ENCODE results near the gene ANO10. TPM values are rescaled to one million over a fixed set of nuclear protein-coding genes. Genes with fewer than 3 reads are reported as not detected.

The ANO10 gene
- total and polyA plus RNA-seq, 2 of the 8 experiments (the other 6 are each of a cell fraction or from before 2014, with no cell fraction given), result 38.0 to 53.2 TPM

GRCh38 chr3:43629741-43630140 is 7.9 kb upstream of the ANO10 start (continued):
- TF ChIP-seq, protein P1, sequence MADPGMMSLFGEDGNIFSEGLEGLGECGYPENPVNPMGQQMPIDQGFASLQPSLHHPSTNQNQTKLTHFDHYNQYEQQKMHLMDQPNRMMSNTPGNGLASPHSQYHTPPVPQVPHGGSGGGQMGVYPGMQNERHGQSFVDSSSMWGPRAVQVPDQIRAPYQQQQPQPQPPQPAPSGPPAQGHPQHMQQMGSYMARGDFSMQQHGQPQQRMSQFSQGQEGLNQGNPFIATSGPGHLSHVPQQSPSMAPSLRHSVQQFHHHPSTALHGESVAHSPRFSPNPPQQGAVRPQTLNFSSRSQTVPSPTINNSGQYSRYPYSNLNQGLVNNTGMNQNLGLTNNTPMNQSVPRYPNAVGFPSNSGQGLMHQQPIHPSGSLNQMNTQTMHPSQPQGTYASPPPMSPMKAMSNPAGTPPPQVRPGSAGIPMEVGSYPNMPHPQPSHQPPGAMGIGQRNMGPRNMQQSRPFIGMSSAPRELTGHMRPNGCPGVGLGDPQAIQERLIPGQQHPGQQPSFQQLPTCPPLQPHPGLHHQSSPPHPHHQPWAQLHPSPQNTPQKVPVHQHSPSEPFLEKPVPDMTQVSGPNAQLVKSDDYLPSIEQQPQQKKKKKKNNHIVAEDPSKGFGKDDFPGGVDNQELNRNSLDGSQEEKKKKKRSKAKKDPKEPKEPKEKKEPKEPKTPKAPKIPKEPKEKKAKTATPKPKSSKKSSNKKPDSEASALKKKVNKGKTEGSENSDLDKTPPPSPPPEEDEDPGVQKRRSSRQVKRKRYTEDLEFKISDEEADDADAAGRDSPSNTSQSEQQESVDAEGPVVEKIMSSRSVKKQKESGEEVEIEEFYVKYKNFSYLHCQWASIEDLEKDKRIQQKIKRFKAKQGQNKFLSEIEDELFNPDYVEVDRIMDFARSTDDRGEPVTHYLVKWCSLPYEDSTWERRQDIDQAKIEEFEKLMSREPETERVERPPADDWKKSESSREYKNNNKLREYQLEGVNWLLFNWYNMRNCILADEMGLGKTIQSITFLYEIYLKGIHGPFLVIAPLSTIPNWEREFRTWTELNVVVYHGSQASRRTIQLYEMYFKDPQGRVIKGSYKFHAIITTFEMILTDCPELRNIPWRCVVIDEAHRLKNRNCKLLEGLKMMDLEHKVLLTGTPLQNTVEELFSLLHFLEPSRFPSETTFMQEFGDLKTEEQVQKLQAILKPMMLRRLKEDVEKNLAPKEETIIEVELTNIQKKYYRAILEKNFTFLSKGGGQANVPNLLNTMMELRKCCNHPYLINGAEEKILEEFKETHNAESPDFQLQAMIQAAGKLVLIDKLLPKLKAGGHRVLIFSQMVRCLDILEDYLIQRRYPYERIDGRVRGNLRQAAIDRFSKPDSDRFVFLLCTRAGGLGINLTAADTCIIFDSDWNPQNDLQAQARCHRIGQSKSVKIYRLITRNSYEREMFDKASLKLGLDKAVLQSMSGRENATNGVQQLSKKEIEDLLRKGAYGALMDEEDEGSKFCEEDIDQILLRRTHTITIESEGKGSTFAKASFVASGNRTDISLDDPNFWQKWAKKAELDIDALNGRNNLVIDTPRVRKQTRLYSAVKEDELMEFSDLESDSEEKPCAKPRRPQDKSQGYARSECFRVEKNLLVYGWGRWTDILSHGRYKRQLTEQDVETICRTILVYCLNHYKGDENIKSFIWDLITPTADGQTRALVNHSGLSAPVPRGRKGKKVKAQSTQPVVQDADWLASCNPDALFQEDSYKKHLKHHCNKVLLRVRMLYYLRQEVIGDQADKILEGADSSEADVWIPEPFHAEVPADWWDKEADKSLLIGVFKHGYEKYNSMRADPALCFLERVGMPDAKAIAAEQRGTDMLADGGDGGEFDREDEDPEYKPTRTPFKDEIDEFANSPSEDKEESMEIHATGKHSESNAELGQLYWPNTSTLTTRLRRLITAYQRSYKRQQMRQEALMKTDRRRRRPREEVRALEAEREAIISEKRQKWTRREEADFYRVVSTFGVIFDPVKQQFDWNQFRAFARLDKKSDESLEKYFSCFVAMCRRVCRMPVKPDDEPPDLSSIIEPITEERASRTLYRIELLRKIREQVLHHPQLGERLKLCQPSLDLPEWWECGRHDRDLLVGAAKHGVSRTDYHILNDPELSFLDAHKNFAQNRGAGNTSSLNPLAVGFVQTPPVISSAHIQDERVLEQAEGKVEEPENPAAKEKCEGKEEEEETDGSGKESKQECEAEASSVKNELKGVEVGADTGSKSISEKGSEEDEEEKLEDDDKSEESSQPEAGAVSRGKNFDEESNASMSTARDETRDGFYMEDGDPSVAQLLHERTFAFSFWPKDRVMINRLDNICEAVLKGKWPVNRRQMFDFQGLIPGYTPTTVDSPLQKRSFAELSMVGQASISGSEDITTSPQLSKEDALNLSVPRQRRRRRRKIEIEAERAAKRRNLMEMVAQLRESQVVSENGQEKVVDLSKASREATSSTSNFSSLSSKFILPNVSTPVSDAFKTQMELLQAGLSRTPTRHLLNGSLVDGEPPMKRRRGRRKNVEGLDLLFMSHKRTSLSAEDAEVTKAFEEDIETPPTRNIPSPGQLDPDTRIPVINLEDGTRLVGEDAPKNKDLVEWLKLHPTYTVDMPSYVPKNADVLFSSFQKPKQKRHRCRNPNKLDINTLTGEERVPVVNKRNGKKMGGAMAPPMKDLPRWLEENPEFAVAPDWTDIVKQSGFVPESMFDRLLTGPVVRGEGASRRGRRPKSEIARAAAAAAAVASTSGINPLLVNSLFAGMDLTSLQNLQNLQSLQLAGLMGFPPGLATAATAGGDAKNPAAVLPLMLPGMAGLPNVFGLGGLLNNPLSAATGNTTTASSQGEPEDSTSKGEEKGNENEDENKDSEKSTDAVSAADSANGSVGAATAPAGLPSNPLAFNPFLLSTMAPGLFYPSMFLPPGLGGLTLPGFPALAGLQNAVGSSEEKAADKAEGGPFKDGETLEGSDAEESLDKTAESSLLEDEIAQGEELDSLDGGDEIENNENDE (IDR thresholded peaks at IDR 0.05; ENCODE audit: insufficient replicate concordance, low read length), result no peak
- no peak for TF ChIP-seq GABPA (IDR thresholded peaks at IDR 0.05; ENCODE audit: borderline replicate concordance, insufficient read depth, low read length)

Measured in H1 (cell line).